ENCODE measurements around the gene RPS2.

DNA sequence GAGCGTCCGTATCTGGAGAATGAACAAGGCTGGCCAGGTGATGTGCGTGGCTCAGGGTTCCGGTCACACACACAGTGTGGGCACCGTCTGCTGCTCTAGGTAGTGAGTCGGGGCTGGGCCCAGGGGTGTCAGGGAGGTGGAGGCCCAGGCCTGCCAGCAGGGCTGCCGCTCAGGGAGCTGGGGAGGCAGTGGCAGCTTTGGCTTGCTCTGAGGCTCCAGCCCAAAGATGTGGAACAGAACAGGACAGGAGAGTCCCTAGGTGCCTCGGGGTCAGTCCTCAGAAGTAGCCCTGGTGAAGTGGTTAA is 11.5 kb upstream of the RPS2 start:
- TF ChIP-seq SIN3A (conservative IDR thresholded peaks at IDR 0.05 in 1 of 2, IDR thresholded peaks at IDR 0.05 in 1 of 2; ENCODE audit: low read depth in 1 of 2, low read length in 2 of 2): no peak
- no peak for TF ChIP-seq YY1 (IDR thresholded peaks at IDR 0.05; ENCODE audit: low read depth, low read length)
- TF ChIP-seq, protein P1, sequence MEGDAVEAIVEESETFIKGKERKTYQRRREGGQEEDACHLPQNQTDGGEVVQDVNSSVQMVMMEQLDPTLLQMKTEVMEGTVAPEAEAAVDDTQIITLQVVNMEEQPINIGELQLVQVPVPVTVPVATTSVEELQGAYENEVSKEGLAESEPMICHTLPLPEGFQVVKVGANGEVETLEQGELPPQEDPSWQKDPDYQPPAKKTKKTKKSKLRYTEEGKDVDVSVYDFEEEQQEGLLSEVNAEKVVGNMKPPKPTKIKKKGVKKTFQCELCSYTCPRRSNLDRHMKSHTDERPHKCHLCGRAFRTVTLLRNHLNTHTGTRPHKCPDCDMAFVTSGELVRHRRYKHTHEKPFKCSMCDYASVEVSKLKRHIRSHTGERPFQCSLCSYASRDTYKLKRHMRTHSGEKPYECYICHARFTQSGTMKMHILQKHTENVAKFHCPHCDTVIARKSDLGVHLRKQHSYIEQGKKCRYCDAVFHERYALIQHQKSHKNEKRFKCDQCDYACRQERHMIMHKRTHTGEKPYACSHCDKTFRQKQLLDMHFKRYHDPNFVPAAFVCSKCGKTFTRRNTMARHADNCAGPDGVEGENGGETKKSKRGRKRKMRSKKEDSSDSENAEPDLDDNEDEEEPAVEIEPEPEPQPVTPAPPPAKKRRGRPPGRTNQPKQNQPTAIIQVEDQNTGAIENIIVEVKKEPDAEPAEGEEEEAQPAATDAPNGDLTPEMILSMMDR (IDR thresholded peaks at IDR 0.05; ENCODE audit: control extremely low read depth in 1 of 3, insufficient read depth in 1 of 3, low read depth in 1 of 3, low read length in 3 of 3): no peak
- no peak for TF ChIP-seq SP1 (IDR thresholded peaks at IDR 0.05; ENCODE audit: low read depth, low read length)
- TF ChIP-seq GTF2F1 (IDR thresholded peaks at IDR 0.05; ENCODE audit: borderline replicate concordance, low read depth, low read length): no peak
- TF ChIP-seq, protein P2, sequence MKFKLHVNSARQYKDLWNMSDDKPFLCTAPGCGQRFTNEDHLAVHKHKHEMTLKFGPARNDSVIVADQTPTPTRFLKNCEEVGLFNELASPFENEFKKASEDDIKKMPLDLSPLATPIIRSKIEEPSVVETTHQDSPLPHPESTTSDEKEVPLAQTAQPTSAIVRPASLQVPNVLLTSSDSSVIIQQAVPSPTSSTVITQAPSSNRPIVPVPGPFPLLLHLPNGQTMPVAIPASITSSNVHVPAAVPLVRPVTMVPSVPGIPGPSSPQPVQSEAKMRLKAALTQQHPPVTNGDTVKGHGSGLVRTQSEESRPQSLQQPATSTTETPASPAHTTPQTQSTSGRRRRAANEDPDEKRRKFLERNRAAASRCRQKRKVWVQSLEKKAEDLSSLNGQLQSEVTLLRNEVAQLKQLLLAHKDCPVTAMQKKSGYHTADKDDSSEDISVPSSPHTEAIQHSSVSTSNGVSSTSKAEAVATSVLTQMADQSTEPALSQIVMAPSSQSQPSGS (IDR thresholded peaks at IDR 0.05; ENCODE audit: low read length): no peak

Measured in H1 (cell line).